Endothelial cell of umbilical vein (primary cell): ENCODE results near the gene DUOXA1.

Experiments
- CTCF ChIP-seq, 2 donors: IDR thresholded peaks; 1 replicate in 1 of 2; 2 replicates in 1 of 2; pipeline ENCODE4 v1.5.1; 2011; ENCODE audit warnings: low read length in 2 of 2, mild to moderate bottlenecking in 2 of 2, moderate library complexity in 2 of 2, control low read depth in 1 of 2, inconsistent platforms in 1 of 2, low read depth in 1 of 2; ENCODE audit not compliant: insufficient read depth in 1 of 2; ENCODE audit errors: extremely low read depth in 1 of 2
- EZH2 ChIP-seq: IDR thresholded peaks from 2 replicates; pipeline ENCODE4 v1.6.1; 2012; ENCODE audit warnings: borderline replicate concordance, low read depth, mild to moderate bottlenecking, moderate library complexity, low read length, inconsistent platforms; ENCODE audit not compliant: severe bottlenecking
- FOS ChIP-seq: IDR thresholded peaks from 2 replicates; pipeline ENCODE4 v1.6.1; 2011; ENCODE audit warnings: mild to moderate bottlenecking, low read length, moderate library complexity, borderline replicate concordance; ENCODE audit not compliant: insufficient read depth
- JUN ChIP-seq: IDR thresholded peaks from 2 replicates; pipeline ENCODE4 v1.6.1; 2011; ENCODE audit warnings: borderline replicate concordance, low read depth; ENCODE audit not compliant: insufficient read length, insufficient read depth
- MAX ChIP-seq: IDR thresholded peaks from 2 replicates; pipeline ENCODE4 v1.6.1; 2011; ENCODE audit not compliant: insufficient read depth, insufficient read length
- MYC ChIP-seq: IDR thresholded peaks from one replicate; pipeline ENCODE4 v1.6.1; 2011; ENCODE audit warnings: mild to moderate bottlenecking, low read depth, low read length
- POLR2A ChIP-seq: IDR thresholded peaks from 2 replicates; pipeline ENCODE4 v1.6.1; 2012; ENCODE audit warnings: low read depth, mild to moderate bottlenecking, control low read depth, low read length
- POLR2AphosphoS5 ChIP-seq: IDR thresholded peaks from 2 replicates; pipeline ENCODE4 v1.6.1; 2012; ENCODE audit warnings: low read depth, mild to moderate bottlenecking, control low read depth, low read length, moderate library complexity; ENCODE audit not compliant: insufficient read depth

- no peak for TF ChIP-seq EZH2
- no peak for TF ChIP-seq CTCF (IDR thresholded peaks at IDR 0.05; ENCODE audit: extremely low read depth in 1 of 2, insufficient read depth in 1 of 2, low read depth in 1 of 2, low read length in 2 of 2)
- TF ChIP-seq POLR2AphosphoS5: no peak
- TF ChIP-seq MYC: no peak
- TF ChIP-seq POLR2A: no peak
- no peak for TF ChIP-seq MAX
- no peak for TF ChIP-seq FOS
- no peak for TF ChIP-seq JUN
These were observed 14.3 kb downstream of the DUOXA1 start for GRCh38 chr15:45115312-45115820.
